GM12878 (cell line): Measurements from ENCODE around the gene NXPE2. TPM values are rescaled to one million over a fixed set of nuclear protein-coding genes. Genes with fewer than 3 reads are reported as not detected.

Source experiments
- ATAC-seq: fragments of 200-7000 bp; cut with Tn5 transposase; 3 replicates; pipeline ENCODE4 v1.9.1; 2020; ENCODE audit warnings: mild to moderate bottlenecking, moderate library complexity
- BruUV-seq: library from RNA; stranded (reverse); fragments of 400-500 nt; replicated peaks from 2 replicates; lab custom pipeline; 2021; lab: Mats Ljungman, UMichigan
- CTCF ChIA-PET: fragments of 300-600 bp; sonication (Branson Sonifier 250); formaldehyde crosslinking; extraction: SDS; loops from one replicate; lab custom pipeline; 2021; ENCODE audit warnings: inconsistent platforms; lab: Yijun Ruan, JAX
- POLR2A ChIA-PET: fragments of 350-600 bp; formaldehyde crosslinking; extraction: SDS; loops from one replicate; lab custom pipeline; 2021; ENCODE audit warnings: inconsistent platforms; lab: Charles Lee
- RAD21 ChIA-PET: fragments of 300-600 bp; sonication (Branson Sonifier 250); formaldehyde crosslinking; loops from one replicate; lab custom pipeline; 2023; ENCODE audit warnings: antibody characterized with exemption; ENCODE audit not compliant: unreplicated experiment; lab: Charles Lee
- SMC1A ChIA-PET: fragments of 300-600 bp; sonication (Branson Sonifier 250); formaldehyde crosslinking; loops from one replicate; lab custom pipeline; 2023; ENCODE audit not compliant: unreplicated experiment, uncharacterized antibody; lab: Charles Lee
- DNase-seq: peaks from one replicate; pipeline ENCODE4 v3.0.0-alpha.2; 2011; ENCODE audit warnings: low read depth, low spot score
- FAIRE-seq: peaks from 3 replicates; lab custom pipeline; 2011; peaks lifted over from hg19 to GRCh38; lab: Jason Lieb, UNC
- H2AFZ ChIP-seq: 2 replicates; pipeline ENCODE4 v1.6.0; 2011; ENCODE audit warnings: low read depth, low read length, control low read depth; ENCODE audit not compliant: control insufficient read depth
- H3K27ac ChIP-seq: 2 replicates; pipeline ENCODE4 v1.5.1; 2011; ENCODE audit warnings: control low read depth; ENCODE audit not compliant: control insufficient read depth, insufficient read depth
- H3K27me3 ChIP-seq, 2 experiments: replicated peaks in 1 of 2; 2 replicates each; pipeline versions ENCODE4 v1.6.0 to v1.6.1; 2011; ENCODE audit warnings: low read length in 1 of 2; ENCODE audit not compliant: control insufficient read depth in 2 of 2, insufficient read depth in 2 of 2
- H3K36me3 ChIP-seq, 2 experiments: 2 replicates each; pipeline ENCODE4 v1.5.1; 2011; ENCODE audit warnings: low read length in 1 of 2; ENCODE audit not compliant: control insufficient read depth in 2 of 2, insufficient read depth in 2 of 2
- H3K4me1 ChIP-seq: 2 replicates; pipeline ENCODE4 v1.6.1; 2011; ENCODE audit warnings: mild to moderate bottlenecking, low read length, moderate library complexity, mixed read lengths; ENCODE audit not compliant: control insufficient read depth, insufficient read depth
- H3K4me2 ChIP-seq: 2 replicates; pipeline ENCODE4 v1.6.0; 2011; ENCODE audit warnings: control low read depth; ENCODE audit not compliant: control insufficient read depth, insufficient read depth
- H3K4me3 ChIP-seq: fragments of 200-600 bp; sonication (generic); 2 replicates; pipeline ENCODE4 v1.5.1; 2016
- H3K79me2 ChIP-seq: 2 replicates; pipeline ENCODE4 v1.6.0; 2011; ENCODE audit warnings: low read length; ENCODE audit not compliant: control insufficient read depth, insufficient read depth
- H3K9ac ChIP-seq: 2 replicates; pipeline ENCODE4 v1.8.0; 2011; ENCODE audit warnings: low read length, control low read depth, mixed read lengths; ENCODE audit not compliant: control insufficient read depth, insufficient read depth
- H3K9me3 ChIP-seq: replicated peaks from 3 replicates; pipeline ENCODE4 v1.5.1; 2011; ENCODE audit warnings: mild to moderate bottlenecking, low read length; ENCODE audit not compliant: control insufficient read depth, insufficient read depth
- H4K20me1 ChIP-seq: 2 replicates; pipeline ENCODE4 v1.6.0; 2011; ENCODE audit not compliant: control insufficient read depth, insufficient read depth
- ETV6 ChIP-seq, 2 experiments: fragments of 450-650 bp in 1 of 2; IDR thresholded peaks in 1 of 2; conservative IDR thresholded peaks in 1 of 2; 2 replicates each; pipeline ENCODE4 v1.6.1; 2014; ENCODE audit warnings: antibody characterized with exemption in 1 of 2, borderline replicate concordance in 1 of 2, low read depth in 1 of 2, mild to moderate bottlenecking in 1 of 2, moderate library complexity in 1 of 2
- MTA3 ChIP-seq: IDR thresholded peaks from 2 replicates; pipeline ENCODE4 v1.6.1; 2012; ENCODE audit warnings: low read length, inconsistent platforms, borderline replicate concordance
- POU2F2 ChIP-seq: IDR thresholded peaks from 3 replicates; pipeline ENCODE4 v1.6.1; 2011; ENCODE audit warnings: low read depth, mild to moderate bottlenecking, low read length, borderline replicate concordance
- SREBF1 ChIP-seq: IDR thresholded peaks from 2 replicates; pipeline ENCODE4 v1.6.1; 2012; ENCODE audit warnings: mild to moderate bottlenecking, low read length
- WGBS: methylation state at CpG from one replicate; pipeline ENCODE4 v1.1.6; 2016; ENCODE audit warnings: low lambda C conversion rate; ENCODE audit not compliant: insufficient replicate concordance, insufficient coverage; ENCODE audit errors: missing lambda C conversion rate; 5-methylcytosine and 5-hydroxymethylcytosine counted together
- in situ Hi-C: fragments of 300-500 bp; cut with MboI; formaldehyde crosslinking; loops from 9 replicates; pipeline ENCODE4 v1.14.3; 2018; ENCODE audit warnings: mixed read lengths
- intact Hi-C: fragments of 100-400 bp; cut with micrococcal nuclease; formaldehyde crosslinking; loops from one replicate; pipeline ENCODE4 v1.14.2; 2022; ENCODE audit not compliant: unreplicated experiment
- polyA plus RNA-seq, 11 experiments: library from polyadenylated mRNA; depleted of rRNA in 4 of 11; unstranded in 6 of 11; stranded (reverse) in 5 of 11; fragments of >200 nt; fragmentation: Nextera tagmentation in 4 of 11; fragmentation: Illumina TruSeq in 1 of 11; extraction: Ambion mirVana in 4 of 11; extraction: Trizol in 1 of 11; gene quantifications; 1 replicate in 1 of 11; 2 replicates in 10 of 11; pipeline versions ENCODE4 v1.2.1 to v1.2.3, GENCODE V29; 2011 to 2016; ENCODE audit warnings: inconsistent platforms in 2 of 11, missing spikeins in 2 of 11, low read depth in 1 of 11
- total RNA-seq, 4 experiments: library from RNA; depleted of rRNA in 3 of 4; stranded (reverse); fragments of >200 nt in 3 of 4; fragmentation: Illumina TruSeq in 1 of 4; extraction: Trizol in 1 of 4; gene quantifications; 2 replicates each; pipeline versions ENCODE4 v1.2.1 to v1.2.3, GENCODE V29; 2013 to 2021
- TF ChIP-seq, protein P1 (sequence below): IDR thresholded peaks from 2 replicates; pipeline ENCODE4 v1.6.1; 2012; ENCODE audit warnings: improper control_type of control experiment, low read depth, low read length; ENCODE audit not compliant: insufficient replicate concordance
- TF ChIP-seq, protein P2 (sequence below): fragments of 450-650 bp; IDR thresholded peaks from 2 replicates; pipeline ENCODE4 v1.6.1; 2014; ENCODE audit warnings: mild to moderate bottlenecking
- TF ChIP-seq, protein P3 (sequence below), 3 experiments: IDR thresholded peaks in 2 of 3; conservative IDR thresholded peaks in 1 of 3; 2 replicates each; pipeline ENCODE4 v1.5.1; 2011; ENCODE audit warnings: low read depth in 3 of 3, low read length in 3 of 3, mild to moderate bottlenecking in 3 of 3, control low read depth in 2 of 3, moderate library complexity in 2 of 3, inconsistent platforms in 1 of 3, mixed read lengths in 1 of 3; ENCODE audit not compliant: control insufficient read depth in 2 of 3, insufficient read depth in 1 of 3; ENCODE audit errors: extremely low read depth in 1 of 3
- TF ChIP-seq, protein P4 (sequence below): fragments of 450-650 bp; IDR thresholded peaks from 2 replicates; pipeline ENCODE4 v1.6.1; 2017; ENCODE audit warnings: low read depth, mild to moderate bottlenecking, moderate library complexity

The NXPE2 gene
- total and polyA plus RNA-seq, 10 of the 15 experiments (the other 5 are each of a cell fraction or from before 2014, with no cell fraction given) = not detected

DNA sequence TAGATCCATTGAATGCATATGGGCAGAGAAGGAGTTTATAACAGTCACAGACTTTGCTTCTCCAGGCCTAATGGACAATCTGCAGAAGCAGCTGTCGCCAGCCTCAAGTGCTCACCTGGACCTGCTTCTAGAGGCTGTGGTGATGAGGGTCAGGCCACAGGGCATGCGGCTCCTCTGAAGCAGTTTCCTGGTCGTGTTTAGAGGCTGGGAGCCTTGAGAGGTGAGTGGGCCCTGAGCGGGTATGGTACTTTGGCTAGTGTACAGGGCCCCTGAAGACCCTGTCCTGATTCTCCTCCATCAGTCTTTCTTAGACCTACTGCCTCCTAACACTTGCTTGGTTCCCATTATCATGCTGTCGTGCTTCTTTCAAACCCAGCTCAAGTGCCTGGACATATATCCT lies 41.2 kb downstream of the NXPE2 start (continued):
- TF ChIP-seq ETV6 (conservative IDR thresholded peaks at IDR 0.05 in 1 of 2, IDR thresholded peaks at IDR 0.05 in 1 of 2; ENCODE audit: borderline replicate concordance in 1 of 2, low read depth in 1 of 2) = no peak
- TF ChIP-seq POU2F2 = no peak
- TF ChIP-seq, protein P1, sequence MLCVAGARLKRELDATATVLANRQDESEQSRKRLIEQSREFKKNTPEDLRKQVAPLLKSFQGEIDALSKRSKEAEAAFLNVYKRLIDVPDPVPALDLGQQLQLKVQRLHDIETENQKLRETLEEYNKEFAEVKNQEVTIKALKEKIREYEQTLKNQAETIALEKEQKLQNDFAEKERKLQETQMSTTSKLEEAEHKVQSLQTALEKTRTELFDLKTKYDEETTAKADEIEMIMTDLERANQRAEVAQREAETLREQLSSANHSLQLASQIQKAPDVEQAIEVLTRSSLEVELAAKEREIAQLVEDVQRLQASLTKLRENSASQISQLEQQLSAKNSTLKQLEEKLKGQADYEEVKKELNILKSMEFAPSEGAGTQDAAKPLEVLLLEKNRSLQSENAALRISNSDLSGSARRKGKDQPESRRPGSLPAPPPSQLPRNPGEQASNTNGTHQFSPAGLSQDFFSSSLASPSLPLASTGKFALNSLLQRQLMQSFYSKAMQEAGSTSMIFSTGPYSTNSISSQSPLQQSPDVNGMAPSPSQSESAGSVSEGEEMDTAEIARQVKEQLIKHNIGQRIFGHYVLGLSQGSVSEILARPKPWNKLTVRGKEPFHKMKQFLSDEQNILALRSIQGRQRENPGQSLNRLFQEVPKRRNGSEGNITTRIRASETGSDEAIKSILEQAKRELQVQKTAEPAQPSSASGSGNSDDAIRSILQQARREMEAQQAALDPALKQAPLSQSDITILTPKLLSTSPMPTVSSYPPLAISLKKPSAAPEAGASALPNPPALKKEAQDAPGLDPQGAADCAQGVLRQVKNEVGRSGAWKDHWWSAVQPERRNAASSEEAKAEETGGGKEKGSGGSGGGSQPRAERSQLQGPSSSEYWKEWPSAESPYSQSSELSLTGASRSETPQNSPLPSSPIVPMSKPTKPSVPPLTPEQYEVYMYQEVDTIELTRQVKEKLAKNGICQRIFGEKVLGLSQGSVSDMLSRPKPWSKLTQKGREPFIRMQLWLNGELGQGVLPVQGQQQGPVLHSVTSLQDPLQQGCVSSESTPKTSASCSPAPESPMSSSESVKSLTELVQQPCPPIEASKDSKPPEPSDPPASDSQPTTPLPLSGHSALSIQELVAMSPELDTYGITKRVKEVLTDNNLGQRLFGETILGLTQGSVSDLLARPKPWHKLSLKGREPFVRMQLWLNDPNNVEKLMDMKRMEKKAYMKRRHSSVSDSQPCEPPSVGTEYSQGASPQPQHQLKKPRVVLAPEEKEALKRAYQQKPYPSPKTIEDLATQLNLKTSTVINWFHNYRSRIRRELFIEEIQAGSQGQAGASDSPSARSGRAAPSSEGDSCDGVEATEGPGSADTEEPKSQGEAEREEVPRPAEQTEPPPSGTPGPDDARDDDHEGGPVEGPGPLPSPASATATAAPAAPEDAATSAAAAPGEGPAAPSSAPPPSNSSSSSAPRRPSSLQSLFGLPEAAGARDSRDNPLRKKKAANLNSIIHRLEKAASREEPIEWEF = no peak
- TF ChIP-seq, all 136 proteins: peak for 0

DNA sequence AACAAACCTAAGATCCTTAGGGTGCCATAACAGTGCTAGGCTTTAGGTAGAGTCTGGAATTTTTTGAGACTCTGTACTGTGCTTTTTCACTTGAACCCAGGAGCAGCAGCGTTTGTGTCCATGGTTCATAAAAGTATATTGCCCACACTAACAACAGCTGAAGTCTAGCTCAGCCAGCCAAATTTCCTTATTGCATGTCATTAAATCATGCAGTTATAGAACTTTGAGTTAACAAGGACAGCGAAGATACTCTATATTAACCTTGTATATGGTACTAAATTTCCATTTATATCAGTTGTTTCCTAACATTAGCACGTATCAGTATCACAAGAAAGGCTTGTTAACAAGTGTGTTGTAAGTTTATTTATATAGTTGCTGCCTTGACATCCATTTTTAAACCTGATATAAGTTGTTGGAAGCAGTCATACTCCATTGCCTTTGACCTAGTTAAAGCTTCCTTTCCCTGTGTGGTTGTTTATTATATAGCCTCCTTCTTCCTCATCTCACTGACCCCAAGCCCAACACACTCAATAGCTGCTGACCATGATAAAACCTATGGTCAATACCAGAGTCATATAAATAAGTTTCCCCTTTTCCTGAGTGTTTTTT lies 46.7 kb downstream of the NXPE2 start:
- BruUV-seq = no TSS peak
- TF ChIP-seq SREBF1 (no peak), MTA3 (no peak)
- TF ChIP-seq, protein P2, sequence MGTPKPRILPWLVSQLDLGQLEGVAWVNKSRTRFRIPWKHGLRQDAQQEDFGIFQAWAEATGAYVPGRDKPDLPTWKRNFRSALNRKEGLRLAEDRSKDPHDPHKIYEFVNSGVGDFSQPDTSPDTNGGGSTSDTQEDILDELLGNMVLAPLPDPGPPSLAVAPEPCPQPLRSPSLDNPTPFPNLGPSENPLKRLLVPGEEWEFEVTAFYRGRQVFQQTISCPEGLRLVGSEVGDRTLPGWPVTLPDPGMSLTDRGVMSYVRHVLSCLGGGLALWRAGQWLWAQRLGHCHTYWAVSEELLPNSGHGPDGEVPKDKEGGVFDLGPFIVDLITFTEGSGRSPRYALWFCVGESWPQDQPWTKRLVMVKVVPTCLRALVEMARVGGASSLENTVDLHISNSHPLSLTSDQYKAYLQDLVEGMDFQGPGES = no peak
- TF ChIP-seq, protein P3, sequence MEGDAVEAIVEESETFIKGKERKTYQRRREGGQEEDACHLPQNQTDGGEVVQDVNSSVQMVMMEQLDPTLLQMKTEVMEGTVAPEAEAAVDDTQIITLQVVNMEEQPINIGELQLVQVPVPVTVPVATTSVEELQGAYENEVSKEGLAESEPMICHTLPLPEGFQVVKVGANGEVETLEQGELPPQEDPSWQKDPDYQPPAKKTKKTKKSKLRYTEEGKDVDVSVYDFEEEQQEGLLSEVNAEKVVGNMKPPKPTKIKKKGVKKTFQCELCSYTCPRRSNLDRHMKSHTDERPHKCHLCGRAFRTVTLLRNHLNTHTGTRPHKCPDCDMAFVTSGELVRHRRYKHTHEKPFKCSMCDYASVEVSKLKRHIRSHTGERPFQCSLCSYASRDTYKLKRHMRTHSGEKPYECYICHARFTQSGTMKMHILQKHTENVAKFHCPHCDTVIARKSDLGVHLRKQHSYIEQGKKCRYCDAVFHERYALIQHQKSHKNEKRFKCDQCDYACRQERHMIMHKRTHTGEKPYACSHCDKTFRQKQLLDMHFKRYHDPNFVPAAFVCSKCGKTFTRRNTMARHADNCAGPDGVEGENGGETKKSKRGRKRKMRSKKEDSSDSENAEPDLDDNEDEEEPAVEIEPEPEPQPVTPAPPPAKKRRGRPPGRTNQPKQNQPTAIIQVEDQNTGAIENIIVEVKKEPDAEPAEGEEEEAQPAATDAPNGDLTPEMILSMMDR (IDR thresholded peaks at IDR 0.05 in 2 of 3, conservative IDR thresholded peaks at IDR 0.05 in 1 of 3; ENCODE audit: control insufficient read depth in 2 of 3, extremely low read depth in 1 of 3, insufficient read depth in 1 of 3, low read depth in 3 of 3, low read length in 3 of 3) = no peak
- TF ChIP-seq, protein P4, sequence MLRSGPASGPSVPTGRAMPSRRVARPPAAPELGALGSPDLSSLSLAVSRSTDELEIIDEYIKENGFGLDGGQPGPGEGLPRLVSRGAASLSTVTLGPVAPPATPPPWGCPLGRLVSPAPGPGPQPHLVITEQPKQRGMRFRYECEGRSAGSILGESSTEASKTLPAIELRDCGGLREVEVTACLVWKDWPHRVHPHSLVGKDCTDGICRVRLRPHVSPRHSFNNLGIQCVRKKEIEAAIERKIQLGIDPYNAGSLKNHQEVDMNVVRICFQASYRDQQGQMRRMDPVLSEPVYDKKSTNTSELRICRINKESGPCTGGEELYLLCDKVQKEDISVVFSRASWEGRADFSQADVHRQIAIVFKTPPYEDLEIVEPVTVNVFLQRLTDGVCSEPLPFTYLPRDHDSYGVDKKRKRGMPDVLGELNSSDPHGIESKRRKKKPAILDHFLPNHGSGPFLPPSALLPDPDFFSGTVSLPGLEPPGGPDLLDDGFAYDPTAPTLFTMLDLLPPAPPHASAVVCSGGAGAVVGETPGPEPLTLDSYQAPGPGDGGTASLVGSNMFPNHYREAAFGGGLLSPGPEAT = no peak

More for the DNA sequence above, 46.7 kb downstream of the NXPE2 start:
- POLR2A ChIA-PET = no interaction called here
- no peak for FAIRE-seq
- ATAC-seq = no peak
- Histone ChIP-seq H3K9ac (no peak overlapping the region), H3K4me1 (no peaks in the 10 kb centered on the region), H3K4me3 (no peak overlapping the region), H4K20me1 (no peaks in the 10 kb centered on the region), H3K36me3 (no peaks in the 10 kb centered on the region), H3K27ac (no peak overlapping the region), H3K9me3 (no peaks in the 10 kb centered on the region; the same call in 2 of the 3 replicates), H3K79me2 (no peaks in the 10 kb centered on the region), H3K27me3 (no peaks in the 10 kb centered on the region), H2AFZ (no peak overlapping the region), H3K4me2 (no peak overlapping the region)
- in situ Hi-C loops = no loop called here
- 2% methylated on average over 3 of the region's 3 CpGs for WGBS
- no peak for DNase-seq
- CTCF ChIA-PET = interaction anchor here (0.7 to 1.0 kb wide), 2 partner anchors 14 to 15 kb away, joined by 3 to 4 read pairs; no protein-coding TSS in a partner anchor
- intact Hi-C loops = no loop called here
- RAD21 ChIA-PET = no interaction called here
- SMC1A ChIA-PET = no interaction called here
